Measurements from ENCODE around the gene CELSR1.
"Not testable (repeated sequence)": the region's sequence is repeated elsewhere in the genome, so short reads cannot be mapped to it uniquely, and the experiment has no call there.

CELSR1 gene

DNA sequence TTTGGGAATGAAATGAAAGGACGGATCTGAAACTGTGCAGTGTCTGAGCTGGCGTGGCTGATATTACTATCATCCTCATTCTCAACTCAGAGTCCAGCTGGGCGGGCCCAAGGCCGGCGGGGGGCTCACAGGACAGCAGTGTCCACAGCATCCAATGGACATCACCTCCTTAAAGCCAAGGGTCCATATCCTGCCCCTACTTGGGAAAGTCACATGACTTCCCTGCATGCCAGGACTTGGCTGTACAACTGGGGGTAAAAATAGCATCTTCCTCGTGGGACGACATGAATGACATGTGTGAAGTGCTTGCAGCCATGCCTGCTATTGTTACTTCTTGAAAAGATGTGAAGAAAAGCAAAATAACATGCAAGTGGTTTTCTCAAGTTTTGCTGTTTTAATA is 119.7 kb downstream of the CELSR1 start:
- no peak for DNase-seq (ENCODE audit: low read depth)

DNA sequence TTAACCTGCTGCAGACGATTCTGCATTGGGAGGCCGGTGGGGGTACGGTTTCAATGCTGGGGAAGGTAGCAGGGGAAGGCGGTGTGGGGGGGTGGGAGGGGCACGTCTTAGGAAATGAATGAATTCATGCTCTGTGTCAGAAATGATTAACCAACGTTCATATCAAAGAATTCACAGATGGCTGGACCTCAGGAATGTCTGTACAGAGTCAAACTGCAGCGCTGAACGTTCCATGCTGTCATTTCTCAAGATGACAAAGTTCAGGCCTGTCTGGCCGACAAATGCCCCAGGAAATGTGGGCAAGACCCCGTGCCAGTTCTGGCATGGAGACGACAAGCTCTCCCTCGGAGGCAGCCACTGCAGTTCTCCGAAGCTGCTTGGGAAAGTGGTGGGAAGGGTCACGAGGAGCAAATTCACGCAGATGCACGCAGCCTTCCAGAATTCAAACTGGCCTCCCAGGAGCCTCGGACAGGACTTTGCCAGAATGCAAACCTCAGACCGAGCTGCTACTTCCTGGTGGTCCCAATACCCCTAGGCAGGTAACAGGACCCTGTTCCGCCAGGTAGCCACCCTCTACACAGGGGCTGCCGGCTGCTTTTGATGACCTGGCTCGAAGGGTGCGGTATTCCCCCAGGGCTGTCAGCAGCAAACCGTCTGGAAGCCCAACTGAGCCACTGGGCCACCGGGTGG is 120.4 kb downstream of the CELSR1 start:
- DNase-seq (ENCODE audit: low read depth), result no peak

DNA sequence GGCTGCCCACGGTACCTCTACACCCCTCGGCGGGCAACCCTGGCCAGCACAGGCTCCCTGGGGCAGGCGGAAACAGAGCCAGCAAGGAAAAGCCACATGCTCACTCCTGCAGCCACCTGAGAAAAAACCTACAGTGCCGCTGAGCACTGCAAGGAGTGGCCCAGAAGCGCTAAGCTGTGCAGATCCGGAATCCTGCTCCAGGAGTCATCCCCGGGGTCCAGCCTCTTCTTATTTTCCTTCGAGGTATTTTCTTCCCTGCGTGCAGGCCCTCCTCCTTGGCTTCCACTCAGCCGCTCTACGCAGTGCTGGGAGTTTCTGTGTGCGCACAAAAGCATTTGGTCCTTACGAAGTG is 120.9 kb downstream of the CELSR1 start:
- no peak for DNase-seq (ENCODE audit: low read depth)

DNA sequence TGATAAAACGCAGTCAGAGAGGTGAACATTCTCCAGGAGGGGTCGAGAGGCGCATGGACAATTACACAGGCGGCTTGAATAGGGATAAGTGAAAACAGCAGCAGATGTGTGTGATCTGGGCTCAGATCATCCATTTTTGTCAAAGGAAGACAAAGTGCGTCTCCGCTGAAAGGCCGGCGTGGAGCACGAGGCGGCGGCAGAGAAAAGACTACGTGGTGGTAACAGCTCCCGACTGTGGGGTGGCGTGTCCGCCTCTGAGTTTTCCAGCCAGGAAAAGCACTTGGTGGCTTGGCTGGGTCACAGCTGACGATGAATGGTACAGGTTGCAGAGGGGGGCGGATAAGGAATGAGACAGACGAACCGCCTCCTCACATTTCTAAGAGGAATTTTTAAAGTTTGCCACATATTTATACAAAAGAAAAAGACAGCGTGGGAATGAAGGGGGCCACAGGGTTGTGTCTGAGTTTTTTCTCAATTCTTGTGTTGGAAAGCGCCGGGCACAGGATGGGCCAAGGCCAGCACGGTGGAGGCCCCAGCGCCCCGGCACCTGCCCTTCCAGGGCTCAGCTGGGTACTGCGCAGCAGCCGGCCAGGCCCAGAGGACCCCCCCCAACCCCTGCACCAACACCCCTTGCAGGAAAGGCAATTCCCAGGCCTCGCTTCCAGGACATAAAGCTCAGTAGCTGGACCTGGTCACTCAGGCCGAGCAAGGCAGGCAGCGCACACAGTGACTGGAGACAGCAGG is 121.5 kb downstream of the CELSR1 start:
- DNase-seq (ENCODE audit: low read depth), result no peak

DNA sequence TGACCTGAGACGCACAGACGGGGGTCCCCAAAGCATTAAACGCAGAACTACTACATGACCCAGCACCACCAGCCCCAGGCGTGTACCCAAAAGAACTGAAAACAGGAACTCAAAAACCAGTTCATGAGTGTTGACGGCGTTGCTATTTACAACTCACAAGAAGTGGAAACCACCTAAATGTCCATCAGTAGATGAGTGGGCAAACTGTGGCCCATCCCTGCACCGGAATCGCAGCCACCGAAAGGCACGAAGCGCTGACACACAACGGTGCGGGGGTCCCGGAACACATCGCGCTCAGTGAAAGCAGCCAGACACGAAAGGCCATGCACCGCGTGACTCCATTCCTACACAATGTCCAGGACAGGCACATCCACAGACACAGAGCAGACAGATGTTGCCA is 122.7 kb downstream of the CELSR1 start:
- no peak for DNase-seq (ENCODE audit: low read depth)

DNA sequence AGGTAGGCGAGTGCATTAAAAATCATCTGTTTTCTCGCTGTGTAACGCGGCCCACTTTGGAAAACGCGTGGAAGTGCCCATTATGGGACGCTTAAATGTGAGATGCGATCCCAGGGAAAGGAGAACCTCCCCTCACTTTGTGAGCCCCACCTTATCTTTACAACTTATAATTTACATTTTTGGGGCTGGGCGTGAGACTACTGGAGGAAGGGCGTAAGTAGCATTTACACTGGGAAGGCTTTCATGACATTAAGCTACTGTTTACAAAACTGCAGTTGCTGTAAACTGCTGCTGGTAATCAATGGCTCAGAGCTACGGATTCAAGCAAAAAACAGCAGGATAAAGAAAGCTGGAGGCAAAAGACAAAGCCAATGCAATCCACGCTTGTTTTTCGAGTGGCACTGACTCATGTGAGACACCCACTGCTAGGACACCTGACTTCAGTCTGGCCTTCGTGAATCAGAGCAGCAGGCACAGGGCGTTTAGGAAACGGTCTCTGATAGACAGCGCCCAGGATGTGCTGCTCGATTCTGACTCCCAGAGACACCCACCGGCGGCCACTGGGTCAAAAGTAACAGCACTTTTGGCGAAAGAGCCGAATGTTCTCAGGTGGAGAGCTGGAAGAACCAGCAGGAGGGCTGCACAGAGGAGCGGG is 123.6 kb downstream of the CELSR1 start:
- no peak for DNase-seq (ENCODE audit: low read depth)

DNA sequence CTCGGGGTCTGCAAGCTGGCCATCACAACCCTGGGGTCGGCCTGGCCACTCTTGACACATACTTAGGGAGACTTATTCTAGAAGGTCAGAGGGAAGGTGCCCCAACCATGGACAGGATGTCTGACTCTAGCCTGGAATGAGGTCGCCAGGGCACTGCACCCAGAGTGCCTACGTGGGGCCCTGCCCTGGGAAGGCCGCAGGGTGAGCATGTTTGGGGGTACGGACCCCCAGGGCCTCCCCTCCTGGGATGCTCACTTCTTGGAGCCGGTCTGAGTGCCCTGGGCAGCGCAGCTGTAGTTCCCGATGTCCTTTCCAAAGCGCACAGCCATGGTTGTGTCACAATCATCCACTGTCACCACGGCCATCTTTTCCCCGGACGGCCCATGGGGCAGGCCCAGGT is 126.1 kb downstream of the CELSR1 start:
- no peak for DNase-seq (ENCODE audit: low read depth)

DNA sequence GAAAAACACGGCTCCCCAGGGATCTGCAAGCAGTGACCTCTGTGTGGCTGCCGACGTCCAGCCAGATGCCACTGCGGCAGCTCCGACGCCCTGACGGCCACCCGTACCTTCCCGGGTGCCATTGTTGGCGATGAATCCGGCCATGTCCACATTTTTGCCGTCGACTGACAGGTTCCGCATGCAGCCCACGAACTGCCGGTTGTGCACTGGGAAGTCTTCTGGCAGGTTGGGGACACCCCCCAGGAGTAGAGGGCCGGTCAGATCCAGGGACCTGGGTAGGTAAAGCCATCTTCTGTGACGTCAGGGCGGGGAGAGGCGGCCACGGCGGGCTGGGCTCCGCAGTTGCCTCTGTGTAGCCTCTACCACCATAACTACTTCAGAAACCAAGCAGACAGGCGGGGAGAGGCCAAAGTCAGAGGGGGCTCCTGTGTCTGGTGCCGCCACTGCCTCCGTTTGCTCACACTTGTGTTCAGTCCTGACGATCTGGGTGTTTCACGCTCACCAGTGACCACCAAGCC is 127.1 kb downstream of the CELSR1 start:
- DNase-seq (ENCODE audit: low read depth), result no peak

DNA sequence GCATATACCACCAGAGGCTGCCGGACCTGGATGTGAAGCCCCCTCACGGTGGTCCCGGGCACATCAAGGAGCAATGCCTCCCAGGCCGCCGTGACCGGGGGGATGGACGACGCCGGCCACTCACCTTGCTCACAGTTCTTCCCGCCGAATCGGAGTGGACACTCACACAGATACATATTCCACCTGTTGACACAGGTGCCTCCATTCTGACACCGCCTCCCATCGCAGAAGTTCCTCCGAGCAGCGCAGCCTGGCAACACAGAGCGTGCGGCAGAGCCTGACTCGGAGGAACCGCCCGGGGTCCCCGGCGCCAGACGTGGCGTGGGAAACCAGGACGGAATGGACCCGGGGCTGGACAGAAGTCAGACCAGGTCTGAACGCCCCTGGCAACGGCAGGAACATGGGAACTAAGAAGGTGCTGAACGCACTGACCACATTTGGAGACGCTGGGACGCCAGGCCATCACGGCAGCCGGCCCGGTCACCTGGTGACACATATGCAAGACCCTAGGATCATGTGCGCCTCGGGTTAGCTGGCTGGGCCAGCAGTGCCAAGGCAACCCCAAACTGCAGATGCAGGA is 127.7 kb downstream of the CELSR1 start:
- no peak for DNase-seq (ENCODE audit: low read depth)

DNA sequence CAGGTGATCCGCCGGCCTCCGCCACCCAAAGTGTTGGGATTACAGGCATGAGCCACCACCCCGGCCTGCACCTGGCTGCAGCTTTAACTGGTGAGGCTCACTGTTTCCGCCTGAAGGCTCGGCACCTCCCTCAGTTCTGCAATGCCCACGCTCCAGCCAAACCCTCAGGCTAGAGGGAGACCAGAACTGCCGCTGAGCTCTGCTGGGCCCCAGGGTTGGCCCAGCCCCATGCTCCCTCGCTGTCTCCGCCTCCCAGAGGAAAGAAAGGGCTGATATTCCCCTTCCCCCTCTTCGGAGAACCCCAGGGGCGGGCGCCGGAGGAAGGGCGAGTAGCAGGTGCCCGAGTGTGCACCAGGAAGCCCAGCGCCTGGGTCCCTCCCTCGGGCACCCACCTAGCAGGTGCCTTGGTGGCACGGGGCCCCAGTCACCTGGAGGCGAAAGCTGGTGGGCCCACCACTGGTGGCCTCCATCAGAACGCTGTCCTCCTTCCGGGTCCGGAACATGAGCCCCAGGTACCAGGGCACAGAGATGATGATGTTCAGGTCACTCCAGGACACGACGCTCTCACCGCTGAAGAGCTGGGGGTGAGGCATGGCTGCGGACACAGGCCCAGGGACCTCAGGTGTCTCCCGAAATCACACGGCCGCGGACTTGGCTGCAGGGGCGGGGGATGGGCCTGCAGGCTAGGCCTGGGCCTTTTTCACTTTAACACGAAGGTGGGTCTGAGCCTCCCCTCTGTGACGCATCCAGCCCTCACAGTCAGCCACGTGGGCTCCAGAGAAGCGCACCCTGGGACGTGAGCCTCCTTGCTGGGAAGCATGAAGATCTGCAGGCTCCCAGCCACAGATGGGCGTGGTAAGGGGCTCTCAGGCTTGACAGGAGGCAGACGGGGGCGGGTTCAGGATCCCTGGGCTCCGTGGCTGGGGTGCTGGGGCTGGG is 128.6 kb downstream of the CELSR1 start:
- no peak for DNase-seq (ENCODE audit: low read depth)

DNA sequence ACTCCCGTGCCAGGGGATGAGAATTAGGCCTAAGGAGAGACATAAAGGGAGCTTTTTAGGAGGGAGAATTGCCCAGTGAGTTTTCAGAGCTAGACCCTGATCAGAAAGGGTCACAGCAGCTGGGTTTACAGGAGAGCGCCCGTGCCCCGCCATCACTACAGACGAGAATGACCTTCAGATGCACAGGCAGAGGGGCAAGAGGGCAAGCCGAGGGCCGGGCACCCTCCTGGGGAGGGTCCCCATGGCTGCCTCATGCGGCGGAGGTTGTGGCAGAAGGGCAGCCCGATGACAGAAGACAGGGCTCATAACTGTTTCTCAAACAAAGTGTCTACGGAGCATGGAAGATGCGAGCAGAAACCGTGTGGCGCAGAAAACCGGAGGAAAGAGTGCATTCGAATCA is 129.7 kb downstream of the CELSR1 start:
- DNase-seq (ENCODE audit: low read depth), result no peak

DNA sequence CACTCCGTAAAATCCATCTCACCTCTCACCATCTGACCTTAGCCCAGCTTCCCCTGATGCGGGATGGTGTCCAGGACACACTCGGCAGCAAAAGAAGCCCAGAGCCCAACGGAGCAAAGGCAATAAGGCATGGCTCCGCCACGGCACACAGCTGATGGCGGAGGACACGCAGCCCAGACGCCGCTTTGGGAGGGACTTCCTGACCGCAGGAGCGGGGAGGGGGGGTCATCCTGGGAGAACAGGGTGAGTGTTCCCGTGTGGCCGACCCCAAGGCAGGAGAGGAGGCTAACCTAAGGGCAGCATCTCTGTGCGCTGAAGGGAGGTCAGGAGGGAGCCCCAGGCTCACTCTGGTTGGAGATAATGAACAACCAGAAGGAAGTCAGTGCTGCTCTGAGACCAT is 130.6 kb downstream of the CELSR1 start:
- no peak for DNase-seq (ENCODE audit: low read depth)

DNA sequence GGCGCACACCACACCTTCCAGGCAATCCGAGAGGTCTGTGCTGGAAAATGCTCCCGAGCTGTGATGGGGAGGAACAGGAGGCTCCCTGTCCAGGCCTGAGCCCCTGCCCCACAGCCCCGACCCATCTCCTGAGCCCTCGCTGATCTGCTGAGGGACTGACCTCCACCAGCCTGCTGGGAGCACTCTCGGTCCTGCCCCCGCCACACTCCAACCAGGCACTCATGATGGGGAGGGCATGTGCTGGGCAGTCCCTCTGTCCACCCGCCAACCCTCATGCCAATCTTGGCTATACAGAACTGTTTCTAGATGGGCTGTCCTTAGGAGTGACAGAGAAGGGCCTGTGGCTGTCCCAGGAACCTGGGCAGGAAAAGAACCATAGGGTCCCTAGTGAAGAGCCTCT is 131.1 kb downstream of the CELSR1 start:
- no peak for DNase-seq (ENCODE audit: low read depth)

DNA sequence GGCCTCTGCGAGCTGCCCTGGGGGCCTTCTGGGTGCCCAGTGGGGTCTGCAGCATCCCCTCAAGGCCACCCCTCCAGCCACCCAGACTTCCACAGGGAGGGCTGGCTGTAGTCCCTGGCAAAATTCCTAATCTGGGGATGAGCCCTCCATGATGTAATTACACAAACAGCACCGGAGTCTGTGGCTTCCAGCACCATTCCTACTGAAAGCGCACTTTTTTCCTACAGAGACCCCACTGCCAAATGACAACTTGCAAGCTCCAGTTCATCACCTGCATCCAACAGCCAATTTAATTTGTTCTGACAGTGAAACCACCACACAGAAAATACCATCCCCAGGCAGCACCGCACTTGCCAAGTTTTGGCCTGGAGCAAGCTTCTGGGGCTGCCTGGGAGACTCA is 131.5 kb downstream of the CELSR1 start:
- DNase-seq (ENCODE audit: low read depth), result no peak

DNA sequence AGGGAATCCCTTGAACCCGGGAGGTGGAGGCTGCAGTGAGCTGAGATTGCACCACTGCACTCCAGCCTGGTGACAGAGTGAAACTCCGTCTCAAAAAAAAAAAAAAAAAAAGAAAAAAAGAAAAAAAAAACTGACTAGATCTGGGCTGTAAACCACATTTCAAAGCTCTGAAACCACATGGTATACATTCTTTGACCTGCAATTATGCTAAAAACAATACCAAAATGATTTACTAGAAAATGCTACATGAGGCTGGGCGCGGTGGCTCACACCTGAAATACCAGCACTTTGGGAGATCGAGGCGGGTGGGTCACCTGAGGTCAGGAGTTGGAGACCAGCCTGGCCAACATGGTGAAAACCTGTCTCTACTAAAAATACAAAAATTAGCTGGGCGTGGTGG is 133.5 kb downstream of the CELSR1 start:
- not testable (repeated sequence) for DNase-seq (ENCODE audit: low read depth)

DNA sequence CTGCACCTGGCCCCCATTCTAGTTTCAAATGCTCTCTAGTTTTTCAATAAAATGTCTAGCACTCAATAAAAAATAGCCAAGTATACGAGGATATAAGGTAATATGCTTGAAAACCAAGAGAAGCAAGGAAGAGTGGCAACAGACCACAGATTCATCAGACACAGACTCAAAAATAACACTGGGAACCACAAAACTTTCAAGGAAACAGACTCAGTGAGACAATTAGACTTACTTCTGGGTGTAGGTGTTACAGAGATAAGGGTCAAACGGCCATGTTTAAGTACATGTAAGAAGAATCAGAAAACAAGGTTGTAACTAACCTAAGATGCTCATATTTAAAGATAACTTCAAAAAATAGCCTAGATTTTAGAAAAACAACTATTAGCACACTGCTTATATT is 134.9 kb downstream of the CELSR1 start:
- DNase-seq (ENCODE audit: low read depth), result no peak

DNA sequence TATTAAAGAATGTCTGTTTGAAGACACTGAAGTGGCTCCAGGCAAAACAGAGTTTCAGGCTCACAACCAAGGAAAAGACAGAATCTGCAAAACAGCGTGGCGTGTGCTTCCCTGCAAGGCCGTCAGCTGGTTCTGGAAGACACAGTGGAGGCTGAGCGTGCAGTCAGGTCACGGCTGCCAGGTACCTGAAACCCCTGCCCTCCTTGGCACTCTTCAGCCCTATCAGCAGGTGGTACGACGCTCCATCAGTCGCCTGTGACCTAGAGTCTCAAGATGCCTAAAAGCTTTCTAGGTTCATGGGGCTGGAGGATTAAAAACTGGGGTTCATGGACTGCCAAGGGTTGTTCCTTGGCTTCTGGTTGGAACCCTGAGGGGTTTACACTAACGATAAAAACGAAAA is 136.1 kb downstream of the CELSR1 start:
- DNase-seq (ENCODE audit: low read depth), result no peak

DNA sequence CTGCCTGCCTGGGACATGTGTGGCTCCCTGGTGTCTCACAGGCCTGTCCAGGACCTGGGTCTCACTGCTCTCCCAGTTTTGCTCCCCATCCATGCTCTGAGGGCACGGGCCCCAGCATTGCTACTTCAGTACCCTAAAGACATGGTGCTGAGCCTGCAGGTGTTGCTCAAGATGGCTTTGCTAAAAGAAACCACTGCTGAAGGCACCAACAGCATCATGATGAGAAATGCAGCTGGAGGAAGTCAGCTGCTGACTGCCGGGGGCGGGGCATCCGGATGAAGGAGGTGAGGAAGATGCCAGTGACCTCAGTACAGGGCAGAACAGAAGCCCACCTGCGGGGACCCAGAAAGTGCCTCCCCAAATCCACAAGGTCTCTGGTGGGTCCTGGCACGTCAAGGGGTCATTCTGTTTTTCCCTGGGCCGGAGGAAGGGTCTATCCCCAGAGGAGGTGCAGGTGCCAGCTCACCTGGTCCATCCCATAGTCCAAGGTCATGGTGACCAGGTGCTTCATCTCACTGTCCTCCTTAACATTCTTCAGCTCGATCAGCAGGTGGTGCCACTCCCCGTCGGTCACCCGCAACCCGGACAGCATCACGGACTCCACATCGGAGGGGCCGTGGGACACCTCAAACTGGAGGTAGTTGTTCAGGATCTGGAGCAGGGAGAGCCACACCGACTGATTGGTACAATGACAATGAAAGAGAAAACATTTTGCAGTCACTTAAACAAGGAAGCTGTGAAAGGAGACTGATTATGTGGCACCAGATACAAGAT is 138.0 kb downstream of the CELSR1 start:
- no peak for DNase-seq (ENCODE audit: low read depth)

DNA sequence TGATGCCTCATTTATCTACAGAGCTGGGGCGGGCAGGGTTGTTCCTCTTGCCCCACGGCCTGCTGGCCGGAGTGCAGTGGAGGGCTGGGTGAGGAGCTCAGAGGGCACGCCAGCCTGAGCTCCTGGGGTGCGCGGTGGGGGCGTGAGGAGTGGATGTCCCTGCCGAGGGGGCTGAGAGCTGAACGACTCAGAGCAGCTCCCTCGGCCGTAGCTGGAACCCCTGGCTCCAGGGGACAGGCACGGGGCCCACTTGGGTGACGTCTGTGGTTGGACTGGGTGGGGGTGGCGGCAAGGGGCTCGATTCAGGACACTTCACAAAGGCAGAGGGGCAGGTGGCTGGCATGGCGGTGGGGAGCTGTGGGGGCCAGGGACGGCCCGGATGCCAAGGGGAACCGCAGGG is 139.5 kb downstream of the CELSR1 start:
- no peak for DNase-seq (ENCODE audit: low read depth)

DNA sequence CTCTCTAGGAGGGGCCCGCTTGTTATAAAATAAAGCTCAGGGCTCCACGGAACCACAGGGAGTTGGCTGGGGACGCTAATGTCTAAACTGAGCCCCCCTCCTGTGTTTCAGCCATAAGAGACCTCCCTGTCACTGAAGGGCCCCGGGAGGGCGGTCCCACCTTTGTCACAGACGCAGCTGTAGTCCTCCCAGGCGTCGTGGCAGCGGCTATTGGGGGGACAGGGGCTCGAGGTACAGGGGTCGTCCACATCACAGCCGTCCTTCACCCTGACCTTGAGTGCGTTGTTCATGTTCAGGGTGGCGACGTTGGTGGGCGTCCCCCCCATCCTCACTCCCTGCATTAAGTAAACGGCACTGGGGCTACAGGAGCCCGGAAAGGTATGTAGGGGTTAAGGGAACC is 139.9 kb downstream of the CELSR1 start:
- no peak for DNase-seq (ENCODE audit: low read depth)

DNA sequence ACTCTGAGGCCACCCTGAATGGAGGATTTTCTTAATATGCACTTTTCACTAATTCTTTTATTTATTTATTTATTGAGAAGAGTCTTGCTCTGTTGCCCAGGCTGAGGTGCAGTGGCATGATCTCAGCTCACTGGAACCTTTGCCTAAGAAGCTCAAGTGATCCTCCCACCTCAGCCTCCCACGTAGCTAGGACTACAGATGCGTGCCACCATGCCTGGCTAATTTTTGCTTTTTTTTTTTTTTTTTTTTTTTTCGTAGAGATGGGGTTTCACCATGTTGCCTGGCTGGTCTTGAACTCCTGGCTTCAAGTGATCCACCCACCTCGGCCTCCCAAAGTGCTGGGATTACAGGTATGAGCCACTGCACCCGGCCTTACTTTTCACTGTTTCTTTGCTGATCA is 140.4 kb downstream of the CELSR1 start:
- not testable (repeated sequence) for DNase-seq (ENCODE audit: low read depth)

Measured in stimulated activated CD8-positive, alpha-beta memory T cell treated with anti-CD3 and anti-CD28 coated beads, Interleukin-7, amount 100 ng/mL, for 24 hours (primary cell).